Right forelimb (tissue), 1 donor: ENCODE measurements around the gene PACSIN3.

Experiments used
- DNase-seq: peaks from one replicate; pipeline ENCODE4 v3.0.0-alpha.2; 2018

PACSIN3 gene

DNA sequence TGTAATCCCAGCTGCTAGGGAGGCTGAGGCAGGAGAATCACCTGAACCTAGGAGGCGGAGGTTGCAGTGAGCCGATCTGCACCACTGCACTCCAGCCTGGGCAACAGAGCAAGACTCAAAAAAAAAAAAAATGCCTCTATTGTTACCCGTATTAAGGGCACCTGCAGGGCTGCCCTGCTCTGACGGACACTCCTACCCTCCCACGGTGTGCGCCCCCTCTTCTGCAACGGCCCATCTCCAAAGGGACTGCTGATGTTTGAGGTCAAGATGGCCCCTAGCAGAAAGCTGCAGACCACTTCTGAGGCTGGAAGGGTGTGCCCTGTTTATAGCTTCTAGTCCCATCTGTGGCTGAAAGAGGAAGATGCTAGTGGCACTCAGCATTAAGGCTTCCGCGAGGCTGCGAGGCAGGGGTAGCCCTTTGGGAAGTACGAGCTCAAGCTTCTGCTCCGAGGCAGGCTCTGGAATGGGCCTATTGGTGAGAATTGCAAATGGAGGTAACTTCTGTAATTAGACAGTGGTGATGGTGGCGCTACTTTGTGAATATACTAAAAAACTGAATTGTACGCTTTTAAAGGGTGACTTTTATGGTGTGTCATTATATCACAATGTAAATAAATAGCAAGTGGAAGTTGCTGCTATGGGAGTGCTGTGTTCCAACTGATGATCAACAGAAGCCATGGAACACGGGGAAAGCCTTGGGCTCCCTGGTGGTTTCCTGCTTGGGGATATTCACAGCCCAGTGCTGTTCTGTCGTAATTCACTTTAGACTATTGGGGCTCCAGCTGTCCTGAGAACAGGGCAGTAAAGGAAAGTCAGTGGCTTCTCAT lies 33.9 kb downstream of the PACSIN3 start:
- DNase-seq: no peak

DNA sequence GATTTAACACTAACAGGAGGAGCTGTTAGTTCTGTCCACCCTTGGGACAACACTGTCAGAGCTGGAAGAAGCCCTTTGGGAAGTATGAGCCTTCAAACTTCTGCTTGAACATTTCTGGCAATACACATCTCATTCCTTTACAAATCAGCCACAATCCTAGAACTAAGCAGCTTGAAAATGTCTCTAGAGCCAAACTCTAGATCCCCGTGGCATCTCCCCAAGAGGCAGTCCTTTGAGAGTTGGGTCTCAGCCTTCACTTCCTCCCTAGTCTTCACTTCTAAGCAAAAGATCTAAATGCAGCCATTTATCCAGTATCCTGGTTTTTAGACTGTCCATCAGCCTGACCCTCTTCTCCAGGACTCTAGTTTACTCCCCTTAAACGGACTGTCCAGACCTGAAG lies 36.5 kb downstream of the PACSIN3 start:
- DNase-seq: no peak

DNA sequence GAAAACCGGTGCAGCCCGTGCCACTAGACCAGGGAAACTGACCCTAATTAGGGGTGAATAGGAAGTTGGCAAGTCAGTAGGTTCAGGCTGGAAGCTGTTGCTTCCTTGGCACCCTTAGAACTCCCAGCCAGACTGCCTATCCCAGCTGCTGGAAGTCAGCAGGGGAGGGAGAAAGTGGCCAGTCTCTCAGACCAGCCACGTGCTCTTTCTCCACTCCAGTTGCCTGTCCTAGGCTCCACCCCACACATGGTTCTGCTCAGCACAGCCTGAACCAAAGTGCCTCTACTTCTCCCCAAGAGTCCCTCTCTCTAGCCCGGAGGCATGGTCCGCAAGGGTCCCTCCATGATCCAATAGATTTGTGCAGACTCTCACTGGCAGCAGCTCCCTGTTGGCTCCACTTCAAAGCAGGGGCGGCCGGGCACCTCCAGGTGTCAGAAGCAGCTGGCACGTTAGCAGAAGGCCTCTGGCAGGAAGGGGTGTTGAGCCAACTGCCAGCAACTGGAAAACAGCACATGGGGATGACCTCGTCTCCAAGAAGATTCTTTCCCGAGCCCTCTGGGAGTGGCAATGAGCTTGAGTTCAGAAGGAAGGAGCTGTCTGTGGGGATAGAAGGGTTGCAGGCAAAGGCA lies 37.2 kb downstream of the PACSIN3 start:
- no peak for DNase-seq

DNA sequence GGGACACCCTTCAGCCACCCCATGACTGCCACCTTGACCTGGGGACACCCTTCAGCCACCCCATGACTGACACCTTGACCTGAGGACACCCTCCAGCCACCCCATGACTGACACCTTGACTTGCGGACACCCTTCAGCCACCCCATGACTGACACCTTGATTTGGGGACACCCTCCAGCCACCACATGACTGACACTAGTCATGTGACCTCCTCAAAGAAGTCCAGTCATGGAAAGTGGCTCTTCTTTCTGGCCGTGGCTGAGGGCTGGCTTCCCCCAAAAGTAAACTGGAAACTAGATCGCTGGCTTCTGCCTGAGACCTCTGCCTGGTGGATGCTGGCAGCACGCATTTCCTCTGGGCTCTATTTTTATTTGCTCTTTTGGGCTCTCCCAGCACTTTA lies 38.0 kb downstream of the PACSIN3 start:
- no peak for DNase-seq

DNA sequence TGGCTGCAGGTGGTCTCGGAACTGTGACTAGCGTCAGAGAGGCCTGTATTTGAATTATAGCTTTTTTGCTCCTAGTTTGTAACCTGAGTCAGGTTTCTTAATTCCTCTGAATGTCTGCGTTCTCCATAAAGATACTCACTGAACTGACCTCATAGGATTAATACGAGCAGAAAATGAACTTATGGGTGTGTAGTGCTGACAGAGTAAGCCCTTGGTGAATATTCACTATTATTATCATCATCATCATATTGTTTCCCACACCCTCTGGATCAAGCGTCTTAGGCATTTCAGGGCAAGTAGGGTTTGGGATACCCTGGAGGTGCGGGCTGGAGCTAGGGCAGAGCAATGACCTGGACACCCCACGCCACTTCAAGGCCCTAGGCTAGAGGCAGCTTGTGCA lies 38.6 kb downstream of the PACSIN3 start:
- DNase-seq: no peak

DNA sequence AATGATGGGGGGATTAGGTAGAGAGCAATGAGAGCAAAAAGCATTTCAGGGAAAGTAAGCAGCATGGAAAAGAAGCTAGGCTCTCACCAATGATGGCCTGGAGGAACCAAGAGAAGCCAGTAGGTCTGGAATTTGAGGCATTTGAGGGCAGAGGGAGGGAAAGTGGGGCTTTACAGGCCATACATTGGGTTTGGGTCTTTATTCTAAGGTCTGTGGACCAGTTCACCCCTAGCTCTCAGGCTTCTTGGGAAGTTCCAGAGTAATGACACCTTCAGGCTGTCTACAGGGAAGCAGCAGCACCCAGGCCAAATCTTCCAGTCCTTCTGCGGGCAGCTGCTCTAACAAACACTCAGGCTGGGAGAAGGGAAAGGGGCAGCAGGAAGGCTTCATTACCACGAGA lies 39.0 kb downstream of the PACSIN3 start:
- no peak for DNase-seq

DNA sequence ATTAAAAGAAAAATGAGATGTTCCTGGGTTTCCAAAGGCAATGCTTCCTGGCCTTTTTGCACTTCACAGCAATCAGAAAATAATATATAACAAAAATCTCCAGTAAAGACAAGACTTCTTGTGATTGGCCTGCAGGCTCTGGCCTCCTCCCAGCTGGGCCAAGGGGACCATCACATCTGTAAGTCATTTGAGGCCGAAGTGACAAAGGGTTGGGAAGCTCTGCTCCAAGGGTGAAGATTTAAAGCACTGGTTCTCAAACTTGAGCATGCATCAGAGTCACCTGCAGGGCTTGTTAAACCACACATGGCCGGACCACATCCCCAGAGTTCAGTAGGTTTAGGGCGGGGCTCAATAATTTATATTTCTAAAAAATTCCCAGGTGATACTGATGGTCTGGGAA lies 41.7 kb downstream of the PACSIN3 start:
- DNase-seq: no peak

DNA sequence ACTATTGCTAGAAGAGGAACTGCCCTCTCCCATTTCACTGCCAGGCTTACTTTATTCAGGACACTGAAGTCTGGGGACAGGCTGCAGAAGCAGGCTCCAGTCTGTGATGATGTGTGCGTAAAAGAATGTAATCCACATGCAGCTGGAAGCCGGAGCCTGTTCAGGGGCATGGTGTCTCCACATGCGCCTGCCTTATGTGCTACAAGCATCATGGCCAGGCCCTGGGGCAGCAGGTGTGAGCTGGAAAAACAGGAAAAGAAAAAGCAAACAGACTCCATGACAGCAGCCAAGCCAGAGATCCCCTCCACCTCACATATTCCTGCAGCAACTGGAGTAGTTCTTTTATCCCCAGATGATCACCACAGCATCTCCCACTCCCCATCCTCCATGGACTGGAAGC lies 42.9 kb downstream of the PACSIN3 start:
- peak; percentile 75 for DNase-seq

DNA sequence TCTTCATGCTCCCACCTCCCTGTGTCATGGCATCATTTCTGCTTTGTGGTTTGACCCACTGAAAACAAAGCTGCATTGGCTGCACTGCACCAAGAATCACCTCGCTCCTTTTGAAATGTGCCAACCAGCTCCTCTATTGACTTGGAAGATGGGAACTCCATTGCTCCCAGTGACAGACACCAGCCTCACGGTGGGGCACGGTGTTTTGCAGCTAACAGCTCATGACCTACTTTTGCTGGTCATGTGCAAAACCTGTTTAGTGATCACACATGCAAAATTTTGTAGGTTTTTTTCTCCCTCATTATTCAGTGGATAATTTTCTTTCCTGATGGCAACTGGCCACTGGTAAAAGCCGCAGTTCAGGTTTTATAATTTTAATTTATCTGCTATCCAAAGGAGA lies 46.4 kb downstream of the PACSIN3 start:
- no peak for DNase-seq

DNA sequence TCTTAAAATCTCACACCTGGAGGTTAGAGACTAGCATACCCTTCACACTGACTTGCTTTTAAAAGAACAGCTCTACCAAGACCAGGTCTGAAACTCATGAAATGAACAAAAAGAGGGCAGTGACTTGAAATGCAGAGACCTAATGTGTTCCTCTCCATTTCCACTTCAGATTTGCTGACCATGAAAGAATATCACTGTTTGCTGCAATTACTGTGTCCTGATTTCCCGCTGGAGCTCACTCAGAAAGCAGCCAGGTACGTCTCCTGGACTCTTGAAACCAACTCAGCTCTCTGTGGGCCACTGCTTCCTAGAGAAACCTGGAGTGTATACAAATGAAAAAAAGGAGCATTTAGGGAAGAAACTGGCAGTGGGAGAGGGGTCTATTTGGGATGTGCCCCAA lies 48.8 kb downstream of the PACSIN3 start:
- DNase-seq: no peak

DNA sequence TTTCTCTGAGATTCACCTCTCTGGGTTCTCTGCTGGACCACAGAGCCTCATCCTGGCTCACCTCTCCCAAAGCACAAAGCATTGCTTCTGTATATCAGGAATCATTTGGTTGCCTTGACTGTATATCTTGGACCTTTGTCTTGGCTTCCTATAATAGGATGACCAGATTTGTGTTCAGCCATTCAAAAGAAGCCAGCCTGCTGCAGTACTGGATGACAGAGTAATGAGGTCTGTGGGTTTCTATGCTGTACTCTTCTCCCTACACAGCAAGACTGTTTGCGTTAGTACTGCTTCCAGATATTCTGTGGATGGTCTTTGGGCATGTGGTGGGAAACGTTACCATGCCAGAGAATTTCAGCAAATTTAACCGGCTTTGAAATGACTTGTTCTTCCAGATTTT lies 49.3 kb downstream of the PACSIN3 start:
- no peak for DNase-seq

DNA sequence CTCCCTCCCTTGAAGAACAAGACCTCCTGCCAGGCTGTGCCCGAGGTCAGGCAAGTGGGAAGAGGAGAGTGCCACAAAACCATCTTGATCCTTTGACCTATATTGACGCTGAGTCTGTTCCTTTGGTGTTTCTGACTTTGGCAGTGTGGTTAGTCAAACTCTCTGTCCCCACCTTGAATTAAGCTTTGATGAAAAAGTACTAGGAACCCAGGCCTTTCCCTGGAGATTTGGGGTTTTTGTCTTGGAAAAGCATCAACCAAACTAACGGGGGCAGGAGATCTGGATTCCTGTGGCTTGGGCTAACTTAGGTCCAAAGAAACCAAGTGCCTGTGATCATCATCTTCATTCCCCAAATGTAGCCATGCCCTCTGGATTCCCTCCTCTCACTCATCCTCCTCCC lies 49.9 kb downstream of the PACSIN3 start:
- no peak for DNase-seq

DNA sequence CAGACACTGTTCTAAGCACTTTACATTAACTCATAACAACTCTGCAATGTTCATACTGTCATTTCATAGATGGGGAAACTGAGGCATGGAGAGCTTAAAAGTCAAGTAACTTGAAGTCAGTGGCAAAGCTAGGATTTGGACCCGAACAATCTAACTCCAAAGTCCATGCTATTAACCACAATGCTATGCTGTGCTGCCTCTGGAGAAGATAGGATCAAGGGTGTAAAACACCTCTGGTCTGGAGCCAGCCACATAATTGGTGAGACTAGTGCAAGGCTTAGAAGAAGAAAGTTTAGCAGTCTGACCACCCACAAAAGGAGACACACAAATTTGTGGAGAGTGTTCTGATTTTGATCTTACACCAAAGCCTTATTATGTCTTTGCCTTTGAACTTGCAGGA lies 53.3 kb downstream of the PACSIN3 start:
- DNase-seq: no peak

DNA sequence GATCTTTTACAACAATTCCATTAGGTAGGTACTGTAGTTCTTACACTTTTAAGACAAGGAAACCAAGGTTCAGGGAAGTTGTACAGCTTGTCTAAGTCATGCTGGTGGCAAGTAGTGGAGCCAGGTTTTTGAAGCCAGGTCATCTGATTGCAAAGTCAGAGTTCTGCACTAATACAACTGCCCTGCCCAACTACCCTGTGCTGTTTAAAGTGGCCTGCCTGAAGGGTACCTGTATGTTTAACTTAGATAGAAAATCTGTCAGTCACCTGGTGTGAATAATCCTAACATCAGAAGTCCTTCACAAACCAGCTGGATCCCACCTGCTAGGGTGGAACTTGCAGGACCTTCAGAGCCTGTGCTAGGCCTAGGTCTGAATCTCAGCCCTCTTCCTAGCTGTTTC lies 53.7 kb downstream of the PACSIN3 start:
- DNase-seq: no peak

DNA sequence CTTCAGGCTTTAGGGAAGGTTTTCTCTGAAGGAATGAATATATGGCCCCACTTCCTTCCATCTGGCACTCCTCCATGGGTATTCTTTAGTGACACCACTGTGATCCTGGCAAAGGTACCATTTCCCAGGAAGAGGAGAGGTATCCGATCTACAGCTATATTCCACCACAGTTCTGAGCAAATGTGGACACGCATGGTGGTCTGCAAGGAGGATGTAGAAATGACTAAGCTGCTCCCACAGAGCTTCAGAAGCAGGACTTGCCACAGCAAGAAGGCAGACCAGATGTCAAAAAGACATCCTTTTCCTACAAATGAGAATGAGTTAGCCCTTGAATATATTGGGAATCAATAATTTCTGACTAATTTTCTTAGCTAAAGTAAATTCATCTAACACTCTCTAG lies 55.1 kb downstream of the PACSIN3 start:
- no peak for DNase-seq

DNA sequence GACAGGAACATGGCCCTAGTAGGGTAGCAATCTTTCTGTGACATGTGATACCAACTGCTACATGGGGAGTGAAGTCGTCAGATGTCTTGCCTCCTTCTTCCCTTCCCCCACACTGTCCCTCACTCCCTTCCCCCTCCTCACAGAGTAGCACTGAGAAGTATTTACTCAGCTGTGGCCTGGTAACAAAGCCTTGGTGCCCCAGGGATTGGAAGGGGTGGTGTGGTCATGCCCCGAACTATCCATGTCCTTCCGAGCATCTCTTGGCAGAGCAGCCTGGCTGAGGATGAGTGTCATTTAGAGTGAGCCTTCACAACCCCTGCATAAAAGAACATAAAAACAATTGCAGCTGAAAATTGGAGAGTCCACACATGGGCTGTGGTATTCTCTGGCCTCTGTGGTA lies 55.7 kb downstream of the PACSIN3 start:
- DNase-seq: no peak
